ENCODE results near the gene ABTB2. TPM values are rescaled to one million over a fixed set of nuclear protein-coding genes. Genes with fewer than 3 reads are reported as not detected.

ABTB2 gene
- polyA plus RNA-seq, 1 of the 3 experiments (the other 2 are of a cell fraction), result 7.8 TPM

- POLR2A ChIA-PET, result no interaction called here
- H3K4me3 ChIP-seq (ENCODE audit: low read depth in 2 of 2, low read length in 1 of 2), result no peak overlapping the region
Measured at GRCh38 chr11:34226210-34226609, 131.6 kb downstream of the ABTB2 start.

DNA sequence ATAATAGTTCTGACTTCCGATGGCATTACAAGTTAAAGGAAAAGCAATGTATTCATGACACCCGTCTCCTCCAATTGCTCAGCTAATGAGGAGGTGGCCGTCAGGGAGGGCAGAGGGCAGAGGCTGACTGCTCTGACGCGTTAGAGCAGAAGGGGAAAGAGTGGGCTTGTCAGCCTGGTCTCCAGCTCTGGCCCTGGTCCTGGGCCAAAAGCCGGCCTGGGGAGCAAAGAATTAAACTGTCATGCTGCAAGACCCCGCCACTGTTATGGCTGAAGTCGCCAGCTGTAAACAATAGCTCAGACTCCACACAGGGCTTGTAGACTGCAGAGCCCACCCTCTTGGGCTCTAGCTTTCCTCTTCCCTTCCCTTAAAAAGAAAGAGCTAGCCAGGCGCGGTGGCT lies 132.7 kb downstream of the ABTB2 start:
- no peak for TF ChIP-seq NFIC (IDR thresholded peaks at IDR 0.05; ENCODE audit: borderline replicate concordance)
- no peak for TF ChIP-seq RCOR1 (IDR thresholded peaks at IDR 0.05; ENCODE audit: low read length)
- no peak for TF ChIP-seq SIN3A (IDR thresholded peaks at IDR 0.05; ENCODE audit: borderline replicate concordance, low read depth, low read length)
- no peak for TF ChIP-seq RXRA (IDR thresholded peaks at IDR 0.05; ENCODE audit: borderline replicate concordance, low read depth)
- TF ChIP-seq USF1 (IDR thresholded peaks at IDR 0.05; ENCODE audit: borderline replicate concordance, low read depth), result no peak
- no peak for TF ChIP-seq EP300 (IDR thresholded peaks at IDR 0.05; ENCODE audit: borderline replicate concordance in 1 of 2, low read depth in 1 of 2, low read length in 1 of 2)
- TF ChIP-seq FOXJ3 (CRISPR knock-in tag; IDR thresholded peaks at IDR 0.05), result no peak
- CTCF ChIA-PET, result interaction anchor here (0.8 to 1.7 kb wide), 5 partner anchors 9 to 229 kb away, joined by 3 to 6 read pairs (median 4); partner anchors contain the start of gene ABTB2

More at GRCh38 chr11:34226210-34226609, 131.6 kb downstream of the ABTB2 start:
- H3K9me2 ChIP-seq, result no peaks in the 10 kb centered on the region
- TF ChIP-seq TAF1 (IDR thresholded peaks at IDR 0.05; ENCODE audit: borderline replicate concordance, low read depth, low read length) (no peak), EP300 (IDR thresholded peaks at IDR 0.05; ENCODE audit: borderline replicate concordance in 1 of 2, low read depth in 1 of 2, low read length in 1 of 2) (no peak), MEF2A (IDR thresholded peaks at IDR 0.05; ENCODE audit: borderline replicate concordance, low read depth) (no peak), FOXM1 (IDR thresholded peaks at IDR 0.05; ENCODE audit: low read depth) (no peak), USF2 (IDR thresholded peaks at IDR 0.05; ENCODE audit: borderline replicate concordance, low read depth, low read length) (no peak)
- TF ChIP-seq, protein P1, sequence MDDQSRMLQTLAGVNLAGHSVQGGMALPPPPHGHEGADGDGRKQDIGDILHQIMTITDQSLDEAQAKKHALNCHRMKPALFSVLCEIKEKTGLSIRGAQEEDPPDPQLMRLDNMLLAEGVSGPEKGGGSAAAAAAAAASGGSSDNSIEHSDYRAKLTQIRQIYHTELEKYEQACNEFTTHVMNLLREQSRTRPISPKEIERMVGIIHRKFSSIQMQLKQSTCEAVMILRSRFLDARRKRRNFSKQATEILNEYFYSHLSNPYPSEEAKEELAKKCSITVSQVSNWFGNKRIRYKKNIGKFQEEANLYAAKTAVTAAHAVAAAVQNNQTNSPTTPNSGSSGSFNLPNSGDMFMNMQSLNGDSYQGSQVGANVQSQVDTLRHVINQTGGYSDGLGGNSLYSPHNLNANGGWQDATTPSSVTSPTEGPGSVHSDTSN (IDR thresholded peaks at IDR 0.05), result no peak
- no peaks in the 10 kb centered on the region for H3K79me2 ChIP-seq (ENCODE audit: insufficient read depth)
- no peaks in the 10 kb centered on the region for H3F3A ChIP-seq (replicated peaks; ENCODE audit: insufficient read depth)
- H3K36me3 ChIP-seq (replicated peaks in 1 of 2; ENCODE audit: control insufficient read depth in 1 of 2, insufficient read depth in 2 of 2, low read length in 1 of 2), result no peaks in the 10 kb centered on the region
- H2AFZ ChIP-seq (ENCODE audit: low read depth), result no peak overlapping the region
- H3K27ac ChIP-seq (ENCODE audit: low read depth in 2 of 2, low read length in 1 of 2), result no peak overlapping the region
- CTCF ChIA-PET, result interaction anchor here (1.6 to 1.9 kb wide), 3 partner anchors 11 to 230 kb away, joined by 4 to 9 read pairs (median 6); no protein-coding TSS in a partner anchor
- H3K27me3 ChIP-seq (ENCODE audit: insufficient read depth), result no peaks in the 10 kb centered on the region
- H3K4me2 ChIP-seq, result no peak overlapping the region
- no peak overlapping the region for H3K9ac ChIP-seq
- WGBS (ENCODE audit: low lambda C conversion rate), result 75% methylated on average over 1 of the region's 1 CpG
- DNase-seq, result no peak
- H4K20me1 ChIP-seq (ENCODE audit: insufficient read depth), result no peaks in the 10 kb centered on the region
- no peaks in the 10 kb centered on the region for H3K9me3 ChIP-seq
- peaks cover 6 to 10% of the 10 kb centered on the region in 2 experiments; a peak in 2 of 4 replicates for H3K4me1 ChIP-seq (ENCODE audit: control insufficient read depth in 1 of 2, insufficient read depth in 2 of 2, low read depth in 1 of 2, low read length in 1 of 2)

More for the DNA sequence above, 132.7 kb downstream of the ABTB2 start:
- no peaks in the 10 kb centered on the region for H3K9me3 ChIP-seq
- H3K27me3 ChIP-seq (ENCODE audit: insufficient read depth), result no peaks in the 10 kb centered on the region
- H3K9me2 ChIP-seq, result no peaks in the 10 kb centered on the region
- no peaks in the 10 kb centered on the region for H3K79me2 ChIP-seq (ENCODE audit: insufficient read depth)
- peaks cover 6 to 10% of the 10 kb centered on the region in 2 experiments; a peak in 2 of 4 replicates for H3K4me1 ChIP-seq (ENCODE audit: control insufficient read depth in 1 of 2, insufficient read depth in 2 of 2, low read depth in 1 of 2, low read length in 1 of 2)
- H3F3A ChIP-seq (replicated peaks; ENCODE audit: insufficient read depth), result no peaks in the 10 kb centered on the region
- H2AFZ ChIP-seq (ENCODE audit: low read depth), result no peak overlapping the region
- no peak for DNase-seq
- WGBS (ENCODE audit: low lambda C conversion rate), result 79% methylated on average over 8 of the region's 10 CpGs
- no peaks in the 10 kb centered on the region for H4K20me1 ChIP-seq (ENCODE audit: insufficient read depth)
- no peak overlapping the region for H3K4me2 ChIP-seq
- POLR2A ChIA-PET, result no interaction called here
- no peaks in the 10 kb centered on the region for H3K36me3 ChIP-seq (replicated peaks in 1 of 2; ENCODE audit: control insufficient read depth in 1 of 2, insufficient read depth in 2 of 2, low read length in 1 of 2)
- H3K9ac ChIP-seq, result no peak overlapping the region
- H3K27ac ChIP-seq (ENCODE audit: low read depth in 2 of 2, low read length in 1 of 2), result no peak overlapping the region
- no peak overlapping the region for H3K4me3 ChIP-seq (ENCODE audit: low read depth in 2 of 2, low read length in 1 of 2)

Measured in SK-N-SH (cell line).